NCI-H146 (cell line): ENCODE results near the gene DUSP5.

ENCODE experiments used
- DNase-seq: peaks from one replicate; lab custom pipeline; 2025; lab: John Stamatoyannopoulos, UW

Gene DUSP5

GRCh38 chr10:110501142-110501937 is 3.6 kb downstream of the DUSP5 start:
- no peak for DNase-seq

- DNase-seq: no peak
Measured at GRCh38 chr10:110502072-110502845, 4.6 kb downstream of the DUSP5 start.

GRCh38 chr10:110502851-110503301 is 5.2 kb downstream of the DUSP5 start:
- no peak for DNase-seq

- no peak for DNase-seq
Measured at GRCh38 chr10:110503528-110504110, 5.9 kb downstream of the DUSP5 start.

GRCh38 chr10:110504111-110504735 is 6.5 kb downstream of the DUSP5 start:
- DNase-seq: no peak

GRCh38 chr10:110505130-110505770 is 7.5 kb downstream of the DUSP5 start:
- no peak for DNase-seq

GRCh38 chr10:110506448-110506847 is 8.7 kb downstream of the DUSP5 start:
- DNase-seq: no peak

- DNase-seq: no peak
Measured at GRCh38 chr10:110507346-110507745, 9.6 kb downstream of the DUSP5 start.

GRCh38 chr10:110508159-110508788 is 10.6 kb downstream of the DUSP5 start:
- DNase-seq: no peak

- DNase-seq: no peak
Measured at GRCh38 chr10:110508806-110509544, 11.3 kb downstream of the DUSP5 start.

GRCh38 chr10:110509560-110509959 is 11.9 kb downstream of the DUSP5 start:
- no peak for DNase-seq

- DNase-seq: no peak
Measured at GRCh38 chr10:110510086-110510485, 12.4 kb downstream of the DUSP5 start.

- DNase-seq: no peak
Measured at GRCh38 chr10:110510730-110511129, 13.0 kb downstream of the DUSP5 start.

GRCh38 chr10:110511734-110512449 is 14.2 kb downstream of the DUSP5 start:
- DNase-seq: no peak

- DNase-seq: no peak
Measured at GRCh38 chr10:110512461-110513187, 14.9 kb downstream of the DUSP5 start.

- DNase-seq: no peak
Measured at GRCh38 chr10:110513949-110514348, 16.2 kb downstream of the DUSP5 start.

- DNase-seq: no peak
Measured at GRCh38 chr10:110514848-110515247, 17.1 kb downstream of the DUSP5 start.

GRCh38 chr10:110516815-110517492 is 19.2 kb downstream of the DUSP5 start:
- DNase-seq: no peak
